ENCODE measurements around the gene TRIM45.
A peak's percentile ranks its signal among the peaks of the same experiment; 100 is the strongest.

Gene TRIM45

GRCh38 chr1:117147856-117148588 is 26.5 kb upstream of the TRIM45 start (continued):
- 0 out of 2 replicates have a peak, but pooled peaks have one; percentile 47 for TF ChIP-seq ZNF518A (tag by site-specific recombination; conservative IDR thresholded peaks at IDR 0.05; ENCODE audit: low read depth)
- TF ChIP-seq ZNF175 (tag by site-specific recombination; IDR thresholded peaks at IDR 0.05) = no peak
- TF ChIP-seq KLF7 (tag by site-specific recombination; IDR thresholded peaks at IDR 0.05; ENCODE audit: borderline replicate concordance) = peak; percentile 27; the same call in 1 of the 2 replicates
- no peak for TF ChIP-seq ZNF530 (tag by site-specific recombination; IDR thresholded peaks at IDR 0.05; ENCODE audit: low read depth)
- TF ChIP-seq ZNF2 (tag by site-specific recombination; IDR thresholded peaks at IDR 0.05) = 0 out of 2 replicates have a peak, but pooled peaks have one; percentile 60
- TF ChIP-seq KLF16 (tag by site-specific recombination; IDR thresholded peaks at IDR 0.05) = no peak; the same call in none of the 2 replicates
- no peak for TF ChIP-seq ZNF747 (tag by site-specific recombination; IDR thresholded peaks at IDR 0.05)
- no peak for TF ChIP-seq ZNF654 (tag by site-specific recombination; IDR thresholded peaks at IDR 0.05; ENCODE audit: low read depth)
- TF ChIP-seq ZNF785 (tag by site-specific recombination; IDR thresholded peaks at IDR 0.05) = no peak
- 0 out of 2 replicates have a peak, but pooled peaks have one; percentile 0 for TF ChIP-seq SP2 (tag by site-specific recombination; IDR thresholded peaks at IDR 0.05)
- no peak for TF ChIP-seq ZNF248 (tag by site-specific recombination; IDR thresholded peaks at IDR 0.05)
- no peak for TF ChIP-seq ZBTB7A (tag by site-specific recombination; IDR thresholded peaks at IDR 0.05; ENCODE audit: low read depth)
- TF ChIP-seq ZBTB8A (tag by site-specific recombination; IDR thresholded peaks at IDR 0.05) = peak; percentile 52; the same call in 1 of the 2 replicates
- peak; percentile 53 for TF ChIP-seq ZBTB6 (tag by site-specific recombination; IDR thresholded peaks at IDR 0.05)
- no peak for TF ChIP-seq ZNF121 (tag by site-specific recombination; IDR thresholded peaks at IDR 0.05)
- no peak for TF ChIP-seq YY2 (tag by site-specific recombination; IDR thresholded peaks at IDR 0.05)
- TF ChIP-seq ZNF26 (tag by site-specific recombination; IDR thresholded peaks at IDR 0.05) = no peak
- peak; percentile 13; the same call in 1 of the 2 replicates for TF ChIP-seq KLF8 (tag by site-specific recombination; IDR thresholded peaks at IDR 0.05)
- TF ChIP-seq GLIS1 (tag by site-specific recombination; IDR thresholded peaks at IDR 0.05) = 0 out of 2 replicates have a peak, but pooled peaks have one; percentile 19
- peak; percentile 72 for TF ChIP-seq ZNF24 (tag by site-specific recombination; IDR thresholded peaks at IDR 0.05)
- no peak for TF ChIP-seq PRDM2 (tag by site-specific recombination; IDR thresholded peaks at IDR 0.05; ENCODE audit: borderline replicate concordance)
- TF ChIP-seq PRDM1 (tag by site-specific recombination; IDR thresholded peaks at IDR 0.05) = no peak
- TF ChIP-seq OSR2 (tag by site-specific recombination; IDR thresholded peaks at IDR 0.05) = peak; percentile 90
- TF ChIP-seq OVOL3 (tag by site-specific recombination; IDR thresholded peaks at IDR 0.05) = peak; percentile 70; the same call in 1 of the 2 replicates
- no peak for TF ChIP-seq ZNF169 (tag by site-specific recombination; IDR thresholded peaks at IDR 0.05)
- TF ChIP-seq ZNF426 (tag by site-specific recombination; IDR thresholded peaks at IDR 0.05) = no peak
- TF ChIP-seq ZNF558 (tag by site-specific recombination; IDR thresholded peaks at IDR 0.05) = no peak; the same call in 1 of the 2 replicates
